Endothelial cell of umbilical vein (primary cell): ENCODE results near the gene ADAT1.

ENCODE experiments used
- EZH2 ChIP-seq: IDR thresholded peaks from 2 replicates; pipeline ENCODE4 v1.6.1; 2012; ENCODE audit warnings: borderline replicate concordance, low read depth, mild to moderate bottlenecking, moderate library complexity, low read length, inconsistent platforms; ENCODE audit not compliant: severe bottlenecking
- FOS ChIP-seq: IDR thresholded peaks from 2 replicates; pipeline ENCODE4 v1.6.1; 2011; ENCODE audit warnings: mild to moderate bottlenecking, low read length, moderate library complexity, borderline replicate concordance; ENCODE audit not compliant: insufficient read depth
- GATA2 ChIP-seq: IDR thresholded peaks from 2 replicates; pipeline ENCODE4 v1.7.0; 2011; ENCODE audit warnings: low read depth, mild to moderate bottlenecking, moderate library complexity, mixed read lengths, low read length; ENCODE audit not compliant: insufficient read length, insufficient read depth
- JUN ChIP-seq: IDR thresholded peaks from 2 replicates; pipeline ENCODE4 v1.6.1; 2011; ENCODE audit warnings: borderline replicate concordance, low read depth; ENCODE audit not compliant: insufficient read length, insufficient read depth
- POLR2A ChIP-seq: IDR thresholded peaks from 2 replicates; pipeline ENCODE4 v1.6.1; 2012; ENCODE audit warnings: low read depth, mild to moderate bottlenecking, control low read depth, low read length
- POLR2AphosphoS5 ChIP-seq: IDR thresholded peaks from 2 replicates; pipeline ENCODE4 v1.6.1; 2012; ENCODE audit warnings: low read depth, mild to moderate bottlenecking, control low read depth, low read length, moderate library complexity; ENCODE audit not compliant: insufficient read depth
- TF ChIP-seq, protein P1 (sequence below): IDR thresholded peaks from 2 replicates; pipeline ENCODE4 v1.6.1; 2011; ENCODE audit not compliant: insufficient read depth, insufficient read length

DNA sequence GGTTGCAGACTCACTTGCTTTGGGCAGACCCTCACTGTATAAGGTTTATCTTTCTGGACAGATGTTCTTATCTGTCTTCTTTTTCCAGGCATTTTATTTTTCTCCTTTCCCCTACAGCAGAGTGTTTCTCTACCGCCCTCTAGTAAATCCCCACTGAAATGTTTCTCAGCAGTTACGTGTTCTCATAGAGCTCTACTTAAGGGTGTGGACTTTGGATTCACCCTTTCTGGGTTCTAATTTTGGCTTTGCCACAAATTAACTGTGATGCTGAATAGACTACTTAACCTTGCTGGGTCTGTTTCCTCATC lies 2.0 kb downstream of the ADAT1 start:
- TF ChIP-seq POLR2A (no peak), EZH2 (no peak), FOS (no peak), POLR2AphosphoS5 (no peak), GATA2 (no peak), JUN (no peak)
- TF ChIP-seq, protein P1, sequence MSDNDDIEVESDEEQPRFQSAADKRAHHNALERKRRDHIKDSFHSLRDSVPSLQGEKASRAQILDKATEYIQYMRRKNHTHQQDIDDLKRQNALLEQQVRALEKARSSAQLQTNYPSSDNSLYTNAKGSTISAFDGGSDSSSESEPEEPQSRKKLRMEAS: no peak
